HEK293 (cell line): ENCODE data around the gene AIF1.

Experiments used
- CTCF ChIA-PET: fragments of 350-600 bp; formaldehyde crosslinking; extraction: SDS; loops from one replicate; lab custom pipeline; 2021; ENCODE audit warnings: antibody characterized with exemption; lab: Yijun Ruan, JAX
- POLR2A ChIA-PET: fragments of 300-600 bp; formaldehyde crosslinking; extraction: SDS; loops from one replicate; lab custom pipeline; 2020; ENCODE audit warnings: antibody characterized with exemption, inconsistent platforms; lab: Yijun Ruan, JAX
- H3K27ac ChIP-seq: fragments of 200-500 bp; sonication (Bioruptor generic); 2 replicates; pipeline ENCODE4 v1.5.1; 2014; ENCODE audit warnings: low read depth, low read length, control low read depth, inconsistent platforms; ENCODE audit errors: extremely low read depth
- H3K36me3 ChIP-seq, 2 experiments: fragments of 200-500 bp in 1 of 2; sonication (Bioruptor generic) in 1 of 2; 1 replicate in 1 of 2; 2 replicates in 1 of 2; pipeline ENCODE4 v1.5.1; 2014 to 2017; ENCODE audit warnings: inconsistent platforms in 2 of 2, low read length in 2 of 2; ENCODE audit not compliant: control insufficient read depth in 2 of 2, insufficient read depth in 1 of 2
- H3K4me1 ChIP-seq: fragments of 200-500 bp; sonication (Bioruptor generic); 2 replicates; pipeline ENCODE4 v1.5.1; 2014; ENCODE audit warnings: mild to moderate bottlenecking, low read length, inconsistent platforms; ENCODE audit not compliant: control insufficient read depth, insufficient read depth
- H3K4me3 ChIP-seq: 2 replicates; pipeline ENCODE4 v1.5.1; 2011; ENCODE audit warnings: low read depth, mild to moderate bottlenecking, control low read depth, low read length, moderate library complexity
- H3K9me3 ChIP-seq: fragments of 200-500 bp; sonication (Bioruptor generic); 2 replicates; pipeline ENCODE4 v1.5.1; 2014; ENCODE audit warnings: low read depth, low read length, inconsistent platforms; ENCODE audit not compliant: control insufficient read depth, insufficient read depth
- BCL11B ChIP-seq: fragments of 450-650 bp; formaldehyde crosslinking; IDR thresholded peaks from 2 replicates; pipeline ENCODE4 v1.5.1; 2016; ENCODE audit warnings: low read depth, missing biosample characterization, missing genetic modification characterization
- HOXC10 ChIP-seq: sonication (generic); formaldehyde crosslinking; IDR thresholded peaks from 2 replicates; pipeline ENCODE4 v1.8.1; 2023; ENCODE audit warnings: mild to moderate bottlenecking, missing genetic modification reagents
- MEIS1 ChIP-seq: sonication (generic); formaldehyde crosslinking; IDR thresholded peaks from 2 replicates; pipeline ENCODE4 v1.8.1; 2022; ENCODE audit warnings: missing genetic modification reagents, mild to moderate bottlenecking, borderline replicate concordance
- RBAK ChIP-seq: fragments of 450-650 bp; formaldehyde crosslinking; IDR thresholded peaks from 2 replicates; pipeline ENCODE4 v1.5.1; 2016; ENCODE audit warnings: missing biosample characterization, missing genetic modification characterization
- ZBTB48 ChIP-seq: fragments of 450-650 bp; formaldehyde crosslinking; IDR thresholded peaks from 2 replicates; pipeline ENCODE4 v1.5.1; 2016; ENCODE audit warnings: missing biosample characterization, missing genetic modification characterization
- ZNF274 ChIP-seq, 2 experiments: fragments of 200-500 bp in 1 of 2; fragments of 450-650 bp in 1 of 2; sonication (Bioruptor generic) in 1 of 2; formaldehyde crosslinking in 1 of 2; IDR thresholded peaks; 2 replicates each; pipeline versions ENCODE4 v1.5.1 to v1.6.1; 2014 to 2016; ENCODE audit warnings: borderline replicate concordance in 1 of 2, inconsistent platforms in 1 of 2, low read length in 1 of 2, missing biosample characterization in 1 of 2, missing genetic modification characterization in 1 of 2
- ZNF366 ChIP-seq: fragments of 450-650 bp; formaldehyde crosslinking; conservative IDR thresholded peaks from 2 replicates; pipeline ENCODE4 v1.5.1; 2016; ENCODE audit warnings: missing biosample characterization, missing genetic modification characterization
- ZNF391 ChIP-seq: fragments of 450-650 bp; formaldehyde crosslinking; IDR thresholded peaks from 2 replicates; pipeline ENCODE4 v1.5.1; 2016; ENCODE audit warnings: low read depth, missing biosample characterization, missing genetic modification characterization, borderline replicate concordance
- ZNF488 ChIP-seq: fragments of 450-650 bp; formaldehyde crosslinking; IDR thresholded peaks from 2 replicates; pipeline ENCODE4 v1.5.1; 2016; ENCODE audit warnings: missing biosample characterization, missing genetic modification characterization
- ZNF560 ChIP-seq: fragments of 450-650 bp; formaldehyde crosslinking; IDR thresholded peaks from 2 replicates; pipeline ENCODE4 v1.5.1; 2017; ENCODE audit warnings: missing biosample characterization, missing genetic modification characterization, borderline replicate concordance
- ZNF571 ChIP-seq: fragments of 450-650 bp; formaldehyde crosslinking; IDR thresholded peaks from 2 replicates; pipeline ENCODE4 v1.5.0; 2017; ENCODE audit warnings: missing biosample characterization, missing genetic modification characterization
- ZNF626 ChIP-seq: fragments of 450-650 bp; sonication (Bioruptor Pico); formaldehyde crosslinking; IDR thresholded peaks from 2 replicates; pipeline ENCODE4 v1.5.1; 2018; ENCODE audit warnings: missing biosample characterization, missing genetic modification characterization, inconsistent platforms
- ZNF707 ChIP-seq: fragments of 450-650 bp; formaldehyde crosslinking; IDR thresholded peaks from 2 replicates; pipeline ENCODE4 v1.5.1; 2016; ENCODE audit warnings: missing biosample characterization, missing genetic modification characterization
- ZSCAN30 ChIP-seq: fragments of 450-650 bp; IDR thresholded peaks from 2 replicates; pipeline ENCODE4 v1.5.1; 2018; ENCODE audit warnings: missing biosample characterization, mild to moderate bottlenecking, missing genetic modification characterization, moderate library complexity
- ZSCAN5A ChIP-seq: fragments of 450-650 bp; formaldehyde crosslinking; IDR thresholded peaks from 2 replicates; pipeline ENCODE4 v1.5.1; 2016; ENCODE audit warnings: missing biosample characterization, missing genetic modification characterization
- ZXDB ChIP-seq: fragments of 450-650 bp; formaldehyde crosslinking; IDR thresholded peaks from 2 replicates; pipeline ENCODE4 v1.5.1; 2016; ENCODE audit warnings: missing biosample characterization, missing genetic modification characterization
- TF ChIP-seq, protein P1 (sequence below): fragments of 450-650 bp; formaldehyde crosslinking; IDR thresholded peaks from 2 replicates; pipeline ENCODE4; 2016; ENCODE audit warnings: missing biosample characterization, missing genetic modification characterization
- TF ChIP-seq, protein P2 (sequence below): fragments of 450-650 bp; formaldehyde crosslinking; IDR thresholded peaks from 2 replicates; pipeline ENCODE4 v1.5.1; 2016; ENCODE audit warnings: missing biosample characterization, missing genetic modification characterization, borderline replicate concordance

Gene AIF1

DNA sequence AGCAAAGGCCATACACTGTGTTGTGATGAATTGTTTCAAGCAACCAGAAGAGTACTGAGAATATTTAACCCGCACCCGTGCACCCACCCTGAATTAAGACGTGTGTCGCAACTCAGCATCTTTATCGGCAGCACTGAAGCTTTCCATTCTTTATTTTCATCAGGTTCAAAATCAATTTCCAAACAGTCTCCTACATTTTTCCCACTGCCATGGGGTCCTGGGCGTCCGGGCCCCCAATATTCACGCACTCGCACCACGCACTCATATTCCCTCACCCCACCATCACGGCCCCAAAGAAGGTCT is 34.6 kb upstream of the AIF1 start:
- POLR2A ChIA-PET: interaction anchor here (0.9 to 2.1 kb wide), 8 partner anchors 11 to 250 kb away, joined by 3 to 7 read pairs (median 4); partner anchors contain the start of genes DDX39B, HSPA1B and NCR3

More for the DNA sequence above, 34.6 kb upstream of the AIF1 start:
- TF ChIP-seq BCL11B (tag by site-specific recombination): no peak
- no peak for TF ChIP-seq ZSCAN5A (tag by site-specific recombination)
- no peak for TF ChIP-seq HOXC10 (CRISPR knock-in tag)
- TF ChIP-seq ZNF707 (tag by site-specific recombination): no peak
- no peak for TF ChIP-seq ZNF274 (IDR thresholded peaks at IDR 0.05; ENCODE audit: low read length)
- no peak for TF ChIP-seq ZNF274 (tag by site-specific recombination; IDR thresholded peaks at IDR 0.05; ENCODE audit: borderline replicate concordance)
- no peak for TF ChIP-seq ZNF366
- no peak for TF ChIP-seq ZSCAN30 (tag by site-specific recombination)
- no peak for TF ChIP-seq ZXDB (tag by site-specific recombination)
- TF ChIP-seq MEIS1 (CRISPR knock-in tag): no peak
- TF ChIP-seq, protein P1, sequence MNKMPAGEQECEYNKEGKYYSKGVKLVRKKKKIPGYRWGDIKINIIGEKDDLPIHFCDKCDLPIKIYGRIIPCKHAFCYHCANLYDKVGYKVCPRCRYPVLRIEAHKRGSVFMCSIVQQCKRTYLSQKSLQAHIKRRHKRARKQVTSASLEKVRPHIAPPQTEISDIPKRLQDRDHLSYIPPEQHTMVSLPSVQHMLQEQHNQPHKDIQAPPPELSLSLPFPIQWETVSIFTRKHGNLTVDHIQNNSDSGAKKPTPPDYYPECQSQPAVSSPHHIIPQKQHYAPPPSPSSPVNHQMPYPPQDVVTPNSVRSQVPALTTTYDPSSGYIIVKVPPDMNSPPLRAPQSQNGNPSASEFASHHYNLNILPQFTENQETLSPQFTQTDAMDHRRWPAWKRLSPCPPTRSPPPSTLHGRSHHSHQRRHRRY: no peak
- no peak for TF ChIP-seq ZNF571 (tag by site-specific recombination)
- no peak for TF ChIP-seq ZBTB48
- TF ChIP-seq ZNF488 (tag by site-specific recombination): no peak
- TF ChIP-seq RBAK (tag by site-specific recombination): no peak
- no peak for TF ChIP-seq ZNF626 (tag by site-specific recombination)
- TF ChIP-seq ZNF560 (tag by site-specific recombination): no peak
- TF ChIP-seq, protein P2, sequence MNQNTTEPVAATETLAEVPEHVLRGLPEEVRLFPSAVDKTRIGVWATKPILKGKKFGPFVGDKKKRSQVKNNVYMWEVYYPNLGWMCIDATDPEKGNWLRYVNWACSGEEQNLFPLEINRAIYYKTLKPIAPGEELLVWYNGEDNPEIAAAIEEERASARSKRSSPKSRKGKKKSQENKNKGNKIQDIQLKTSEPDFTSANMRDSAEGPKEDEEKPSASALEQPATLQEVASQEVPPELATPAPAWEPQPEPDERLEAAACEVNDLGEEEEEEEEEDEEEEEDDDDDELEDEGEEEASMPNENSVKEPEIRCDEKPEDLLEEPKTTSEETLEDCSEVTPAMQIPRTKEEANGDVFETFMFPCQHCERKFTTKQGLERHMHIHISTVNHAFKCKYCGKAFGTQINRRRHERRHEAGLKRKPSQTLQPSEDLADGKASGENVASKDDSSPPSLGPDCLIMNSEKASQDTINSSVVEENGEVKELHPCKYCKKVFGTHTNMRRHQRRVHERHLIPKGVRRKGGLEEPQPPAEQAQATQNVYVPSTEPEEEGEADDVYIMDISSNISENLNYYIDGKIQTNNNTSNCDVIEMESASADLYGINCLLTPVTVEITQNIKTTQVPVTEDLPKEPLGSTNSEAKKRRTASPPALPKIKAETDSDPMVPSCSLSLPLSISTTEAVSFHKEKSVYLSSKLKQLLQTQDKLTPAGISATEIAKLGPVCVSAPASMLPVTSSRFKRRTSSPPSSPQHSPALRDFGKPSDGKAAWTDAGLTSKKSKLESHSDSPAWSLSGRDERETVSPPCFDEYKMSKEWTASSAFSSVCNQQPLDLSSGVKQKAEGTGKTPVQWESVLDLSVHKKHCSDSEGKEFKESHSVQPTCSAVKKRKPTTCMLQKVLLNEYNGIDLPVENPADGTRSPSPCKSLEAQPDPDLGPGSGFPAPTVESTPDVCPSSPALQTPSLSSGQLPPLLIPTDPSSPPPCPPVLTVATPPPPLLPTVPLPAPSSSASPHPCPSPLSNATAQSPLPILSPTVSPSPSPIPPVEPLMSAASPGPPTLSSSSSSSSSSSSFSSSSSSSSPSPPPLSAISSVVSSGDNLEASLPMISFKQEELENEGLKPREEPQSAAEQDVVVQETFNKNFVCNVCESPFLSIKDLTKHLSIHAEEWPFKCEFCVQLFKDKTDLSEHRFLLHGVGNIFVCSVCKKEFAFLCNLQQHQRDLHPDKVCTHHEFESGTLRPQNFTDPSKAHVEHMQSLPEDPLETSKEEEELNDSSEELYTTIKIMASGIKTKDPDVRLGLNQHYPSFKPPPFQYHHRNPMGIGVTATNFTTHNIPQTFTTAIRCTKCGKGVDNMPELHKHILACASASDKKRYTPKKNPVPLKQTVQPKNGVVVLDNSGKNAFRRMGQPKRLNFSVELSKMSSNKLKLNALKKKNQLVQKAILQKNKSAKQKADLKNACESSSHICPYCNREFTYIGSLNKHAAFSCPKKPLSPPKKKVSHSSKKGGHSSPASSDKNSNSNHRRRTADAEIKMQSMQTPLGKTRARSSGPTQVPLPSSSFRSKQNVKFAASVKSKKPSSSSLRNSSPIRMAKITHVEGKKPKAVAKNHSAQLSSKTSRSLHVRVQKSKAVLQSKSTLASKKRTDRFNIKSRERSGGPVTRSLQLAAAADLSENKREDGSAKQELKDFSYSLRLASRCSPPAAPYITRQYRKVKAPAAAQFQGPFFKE: no peak
- TF ChIP-seq ZNF391 (tag by site-specific recombination): no peak
- Histone ChIP-seq H3K4me1 (peaks cover 4% of the 10 kb centered on the region; the same call in 1 of the 2 replicates), H3K36me3 (no peaks in the 10 kb centered on the region), H3K9me3 (no peaks in the 10 kb centered on the region), H3K4me3 (no peak overlapping the region), H3K27ac (no peak overlapping the region)
- CTCF ChIA-PET: interaction anchor here (0.6 to 18.7 kb wide), 25 partner anchors 9 to 1434 kb away, joined by 3 to 518 read pairs (median 4); partner anchors contain the start of genes ATP6V1G2, LTA, MICA and NCR3
